ENCODE results near the gene SEC61B.
A peak's percentile ranks its signal among the peaks of the same experiment; 100 is the strongest.

Gene SEC61B

GRCh38 chr9:99238331-99238730 lies 16.2 kb downstream of the SEC61B start:
- DNase-seq = no peak

GRCh38 chr9:99239341-99240060 lies 17.4 kb downstream of the SEC61B start:
- no peak for DNase-seq

GRCh38 chr9:99241106-99241505 lies 19.0 kb downstream of the SEC61B start:
- DNase-seq = no peak

DNA sequence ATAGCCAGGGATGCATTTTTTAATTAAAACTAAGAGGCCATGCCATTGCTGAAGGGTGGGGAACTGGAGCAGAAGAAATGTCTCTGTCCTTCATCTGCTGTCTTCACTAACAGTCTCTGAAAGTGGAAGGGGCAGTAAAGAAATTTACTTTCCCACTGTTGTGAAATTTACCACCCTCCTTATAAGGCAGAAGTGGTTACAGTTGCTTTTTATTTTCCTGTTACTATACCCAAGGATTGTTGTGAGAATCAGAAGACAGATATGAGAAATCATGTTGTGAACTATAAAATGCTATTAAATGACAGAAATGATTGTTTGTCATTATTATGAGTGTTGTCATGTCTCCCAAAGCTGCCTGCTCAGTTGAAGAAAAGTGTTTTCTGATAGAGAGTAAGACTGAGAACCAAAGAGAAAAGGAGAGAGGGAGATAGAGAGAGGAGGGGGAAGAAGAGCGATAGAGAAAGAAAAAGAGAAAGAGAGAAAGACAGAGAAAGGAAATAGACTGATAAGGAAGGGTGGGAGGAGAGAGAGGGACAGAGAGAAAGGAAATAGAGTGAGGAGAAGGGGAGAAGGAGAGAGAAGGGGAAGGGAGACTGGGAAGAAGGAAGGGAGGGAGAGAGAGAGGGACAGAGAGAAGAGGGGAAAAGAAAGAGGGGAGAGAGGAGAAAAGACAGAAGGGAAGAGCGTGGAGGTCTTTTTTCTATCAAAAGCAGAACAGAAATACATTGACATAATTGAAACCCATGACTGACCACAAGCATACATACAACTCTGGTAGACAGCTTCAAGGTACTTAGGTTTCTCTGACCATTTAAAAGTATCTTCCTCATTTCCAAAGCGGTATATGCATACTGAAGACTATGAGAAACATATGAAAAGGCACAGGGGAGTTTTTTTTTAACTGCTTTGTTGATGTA lies 22.5 kb downstream of the SEC61B start:
- DNase-seq = no peak

DNA sequence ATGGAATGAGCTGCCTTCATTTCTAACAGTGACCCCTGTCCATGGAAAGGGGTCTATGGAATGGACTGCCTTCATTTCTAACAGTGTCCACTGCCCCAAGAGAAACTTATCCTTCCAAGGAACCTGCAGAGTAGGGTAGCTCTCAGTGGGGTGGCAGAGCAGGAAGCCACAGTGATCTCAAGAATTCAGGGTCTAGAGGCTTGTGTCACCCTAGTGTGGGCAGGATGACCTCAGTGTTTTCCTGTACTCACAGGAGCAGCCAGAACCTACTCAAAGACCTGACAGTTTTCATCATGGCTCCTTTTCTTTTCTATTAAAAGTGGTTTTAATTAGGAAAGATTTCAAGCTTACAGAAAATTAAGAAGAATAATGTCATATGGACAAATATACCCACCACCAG lies 27.5 kb downstream of the SEC61B start:
- DNase-seq = peak; percentile 26

DNA sequence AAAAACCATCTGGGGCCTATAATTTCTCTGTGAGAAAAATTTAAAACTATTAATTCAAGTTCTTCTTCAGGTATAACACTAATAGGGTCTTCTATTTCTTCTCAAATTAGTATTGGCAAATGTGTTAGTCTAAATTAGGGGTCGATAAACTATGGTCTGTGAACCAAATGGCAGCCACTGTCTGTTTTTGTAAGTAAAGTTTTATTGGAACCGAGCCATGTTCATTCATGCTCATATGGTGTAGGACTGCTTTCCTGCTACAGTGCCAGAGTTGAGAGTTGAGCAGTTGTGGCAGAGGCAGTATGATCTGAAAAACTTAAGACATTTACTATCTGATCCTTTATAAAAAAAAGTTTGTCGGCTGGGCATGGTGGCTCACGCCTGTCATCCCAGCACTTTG lies 29.1 kb downstream of the SEC61B start:
- DNase-seq = no peak

GRCh38 chr9:99253134-99253533 lies 31.1 kb downstream of the SEC61B start:
- DNase-seq = no peak

DNA sequence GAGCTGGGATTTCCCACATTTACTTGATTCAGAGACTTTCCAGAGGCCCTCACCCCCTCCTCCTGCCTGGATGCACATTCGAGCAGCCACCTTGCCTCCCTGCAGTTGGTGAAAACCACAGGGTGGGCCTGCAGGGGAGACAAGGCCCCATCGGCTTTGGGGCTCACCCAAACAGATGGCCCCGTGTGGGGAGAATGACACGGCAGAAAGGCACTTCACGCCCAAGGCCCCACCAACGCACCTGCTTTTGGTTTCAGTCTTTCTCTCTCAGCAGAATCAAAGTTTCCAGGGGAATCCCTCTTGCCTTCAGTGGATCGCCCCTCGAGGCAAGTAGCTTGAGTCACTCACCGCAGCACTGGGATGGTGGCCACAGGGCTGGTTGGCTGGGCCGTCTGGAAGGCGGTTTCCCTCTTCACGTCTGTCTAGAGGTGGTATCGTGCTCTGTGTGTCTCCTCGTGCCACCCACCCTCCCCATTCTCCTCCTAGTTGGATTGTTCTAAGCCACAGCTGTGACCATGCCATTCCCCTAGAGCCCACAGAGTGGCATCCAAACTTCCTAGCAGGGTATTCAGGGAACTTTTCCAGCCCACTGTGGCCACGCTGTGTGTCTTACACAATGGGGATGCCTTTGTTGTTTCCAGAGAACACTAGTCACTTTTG lies 31.8 kb downstream of the SEC61B start:
- DNase-seq = no peak

GRCh38 chr9:99255651-99256050 lies 33.6 kb downstream of the SEC61B start:
- DNase-seq = no peak

- DNase-seq = no peak
Measured at GRCh38 chr9:99257723-99258389, 35.8 kb downstream of the SEC61B start.

DNA sequence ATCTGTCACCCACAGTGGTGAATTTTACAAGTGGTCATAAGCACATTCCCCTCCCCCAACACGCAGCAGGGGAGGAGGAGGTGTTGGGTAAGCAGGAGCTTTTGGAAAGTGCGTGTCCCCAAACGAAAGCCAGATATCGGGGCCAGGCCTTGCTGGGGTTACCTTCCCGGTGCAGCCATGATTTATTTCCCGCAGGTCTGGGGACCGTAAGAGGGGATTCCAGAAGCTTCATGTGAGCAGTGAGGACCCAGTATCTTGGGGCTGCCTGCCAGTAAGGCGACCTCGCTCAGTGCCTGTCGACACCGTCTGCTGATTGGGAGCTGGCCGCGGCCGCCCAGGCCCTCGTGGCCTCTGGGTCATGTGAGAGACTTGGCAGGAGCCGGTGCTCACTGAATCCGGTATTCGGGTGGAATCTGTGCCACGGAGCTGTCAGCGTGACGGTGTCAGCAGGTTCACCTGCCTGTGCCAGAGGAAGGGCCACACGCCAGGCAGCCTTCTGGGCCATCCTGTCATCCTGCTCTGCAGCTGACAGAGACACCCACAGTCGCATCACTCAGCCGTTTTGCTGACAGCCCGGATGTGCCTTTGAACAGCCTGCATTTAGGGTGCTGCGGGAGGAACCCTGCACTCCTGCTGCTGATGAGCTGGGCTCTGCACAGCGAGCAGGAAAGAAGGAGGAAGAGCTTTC lies 37.3 kb downstream of the SEC61B start:
- peak; percentile 64 for DNase-seq

- no peak for DNase-seq
Measured at GRCh38 chr9:99261923-99262322, 39.8 kb downstream of the SEC61B start.

DNA sequence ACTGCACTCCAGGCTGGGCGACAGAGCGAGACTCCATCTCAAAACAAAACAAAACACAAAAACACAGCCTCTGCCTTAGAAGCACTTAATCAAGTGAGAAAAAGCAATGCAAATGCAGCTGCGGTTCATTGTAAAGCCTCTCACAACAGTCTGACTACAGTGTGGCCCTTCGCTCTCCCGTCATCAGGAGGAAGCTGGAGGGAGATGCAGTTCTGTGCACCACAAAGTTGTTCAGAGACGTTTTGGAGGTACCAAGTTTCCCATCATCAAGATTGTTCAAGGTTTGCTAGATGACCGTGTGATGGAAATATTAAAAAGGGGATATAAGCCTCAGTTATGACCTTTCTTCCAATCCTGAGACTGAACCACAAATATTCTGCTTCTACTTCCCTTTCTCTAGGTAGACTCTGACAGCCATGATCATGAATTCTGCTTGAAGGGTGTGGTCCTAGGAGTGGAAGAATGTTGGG lies 40.9 kb downstream of the SEC61B start:
- no peak for DNase-seq

DNA sequence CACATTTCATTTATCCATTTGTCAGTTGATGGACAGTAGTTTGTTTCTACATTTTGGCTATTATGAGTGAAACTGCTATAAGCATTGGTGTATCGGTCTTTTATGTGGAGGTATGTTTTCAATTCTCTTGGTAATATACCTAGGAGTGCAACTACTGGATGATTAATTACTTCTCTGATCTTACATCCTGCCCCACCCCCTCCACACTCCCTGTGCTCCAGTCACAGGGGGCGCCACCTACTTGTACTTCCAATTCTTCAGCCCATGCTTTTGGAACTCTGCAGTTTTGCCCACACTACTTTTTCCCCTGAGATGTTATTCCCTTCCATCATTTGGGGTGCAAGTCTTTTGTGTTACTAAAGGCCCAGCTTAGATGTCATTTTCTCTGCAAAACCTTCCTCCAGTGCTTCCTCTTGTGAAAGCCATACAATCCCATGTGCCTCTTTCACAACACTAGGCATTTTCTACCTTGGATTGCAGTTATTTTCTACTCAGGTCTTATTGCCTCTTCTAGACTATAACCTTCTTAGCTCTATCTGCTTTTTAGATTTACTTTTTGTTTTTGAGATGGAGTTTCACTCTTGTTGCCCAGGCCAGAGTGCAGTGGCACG lies 42.1 kb downstream of the SEC61B start:
- DNase-seq = no peak

GRCh38 chr9:99265691-99266090 lies 43.6 kb downstream of the SEC61B start:
- no peak for DNase-seq

DNA sequence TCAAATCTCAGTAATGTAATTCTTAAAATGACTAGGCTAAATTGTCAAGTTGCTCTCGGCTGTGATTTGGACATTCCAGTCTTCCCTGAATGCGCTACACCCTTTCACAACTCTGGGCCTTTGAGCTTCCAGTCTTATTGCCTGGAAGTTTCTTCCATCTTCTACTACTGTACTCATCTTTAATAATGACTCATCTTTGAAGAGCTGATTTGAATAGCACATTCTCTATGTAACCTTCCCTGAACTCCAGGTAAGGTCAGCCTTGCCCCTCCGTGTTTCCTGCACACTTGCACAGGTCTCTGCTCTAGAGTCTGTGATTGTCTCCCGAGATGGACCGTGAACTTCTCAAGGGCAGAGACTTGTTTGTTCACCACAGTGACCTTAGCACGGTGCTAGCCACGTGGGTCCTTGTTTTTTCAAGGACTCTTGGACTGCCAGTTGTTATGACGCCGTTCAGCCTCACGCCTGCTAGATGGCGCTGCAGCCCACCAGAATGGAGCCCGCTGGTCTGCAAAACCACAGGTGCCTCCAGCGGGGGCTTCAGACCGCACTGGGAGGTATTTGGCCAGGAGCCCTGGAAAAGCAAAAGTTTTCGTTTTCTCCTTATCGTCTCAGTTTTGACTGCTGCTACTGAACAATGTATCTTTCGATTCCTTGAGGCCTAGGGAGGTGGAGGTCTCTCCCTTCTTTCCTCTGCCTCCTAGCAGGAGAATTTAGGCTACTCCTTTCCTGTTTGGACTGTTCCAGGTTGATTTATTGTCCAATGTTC lies 44.4 kb downstream of the SEC61B start:
- peak; percentile 32 for DNase-seq

DNA sequence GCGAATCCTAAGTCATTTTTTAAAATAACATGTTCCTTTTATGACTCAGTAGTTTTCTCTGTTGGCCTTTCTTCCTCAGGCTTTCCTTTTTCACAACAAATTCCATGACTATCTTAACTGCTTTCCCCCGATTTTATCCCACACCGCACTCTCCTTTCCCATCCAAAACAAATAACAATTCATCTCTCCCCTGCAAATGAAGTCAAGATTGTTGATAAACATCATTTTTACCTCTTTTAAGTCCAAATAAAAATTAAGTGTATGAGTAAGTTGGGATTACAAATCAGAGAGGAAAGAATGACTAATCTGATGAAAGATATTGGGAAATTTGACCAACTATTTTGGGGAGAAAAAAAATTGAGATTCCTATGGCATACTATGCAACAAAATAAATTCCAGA lies 47.3 kb downstream of the SEC61B start:
- no peak for DNase-seq

- DNase-seq = no peak
Measured at GRCh38 chr9:99270491-99270890, 48.4 kb downstream of the SEC61B start.

GRCh38 chr9:99272836-99273235 lies 50.8 kb downstream of the SEC61B start:
- peak; percentile 49 for DNase-seq

DNA sequence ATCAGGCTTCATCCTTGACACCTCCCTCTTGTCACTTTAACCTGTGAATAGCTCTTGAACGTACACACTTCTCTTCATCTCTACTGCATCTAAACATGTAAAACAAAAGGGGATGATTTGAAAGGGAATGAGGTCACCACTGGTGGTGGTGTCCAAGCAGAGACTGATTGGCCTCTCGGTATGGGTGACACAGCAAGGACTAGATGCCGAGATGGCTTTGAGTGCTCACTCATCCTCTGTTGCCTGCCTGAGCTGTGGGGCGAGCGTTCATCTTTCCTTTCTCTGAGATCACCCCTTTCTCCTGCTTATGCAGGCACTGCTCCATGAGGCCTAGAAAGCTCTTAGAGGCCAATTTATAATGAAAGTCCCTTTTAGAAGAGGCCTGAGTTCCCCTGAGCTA lies 51.9 kb downstream of the SEC61B start:
- DNase-seq = no peak

DNA sequence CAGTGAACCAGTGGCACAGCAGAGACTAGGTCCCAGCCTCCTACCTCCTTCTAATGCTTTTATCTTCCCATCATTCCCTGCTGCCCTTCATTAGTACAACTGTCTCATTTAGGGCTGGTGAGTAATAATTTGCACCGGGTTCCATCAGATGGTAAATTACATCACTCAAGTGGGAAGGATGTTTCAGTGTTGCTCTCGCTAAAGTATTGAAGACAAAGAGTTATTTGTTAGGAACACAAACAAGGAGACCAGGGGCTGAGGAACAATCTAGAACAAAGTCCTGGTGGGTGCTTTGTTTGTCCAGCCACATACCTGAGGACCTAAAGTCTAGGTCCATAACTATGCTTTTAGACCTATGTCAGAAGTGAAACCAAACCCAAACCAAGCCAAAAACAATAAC lies 52.4 kb downstream of the SEC61B start:
- no peak for DNase-seq
